Upper lobe of right lung (tissue), 1 donor: ENCODE measurements around the gene UFD1. TPM values are rescaled to one million over a fixed set of nuclear protein-coding genes. Genes with fewer than 3 reads are reported as not detected.
A peak's percentile ranks its signal among the peaks of the same experiment; 100 is the strongest.

Experiments used
- ATAC-seq: fragments of 200-7000 bp; cut with Tn5 transposase; one replicate; pipeline ENCODE4 v1.9.1; 2020; ENCODE audit warnings: mild to moderate bottlenecking, moderate library complexity
- DNase-seq: peaks from one replicate; pipeline ENCODE4 v3.0.0-alpha.2; 2020
- H3K27ac ChIP-seq: fragments of 200-600 bp; one replicate; pipeline ENCODE4 v1.8.0; 2022
- H3K27me3 ChIP-seq: fragments of 200-600 bp; one replicate; pipeline ENCODE4 v1.8.0; 2022; ENCODE audit warnings: mild to moderate bottlenecking
- H3K36me3 ChIP-seq: fragments of 200-600 bp; one replicate; pipeline ENCODE4 v1.8.0; 2022
- H3K4me1 ChIP-seq: fragments of 200-600 bp; one replicate; pipeline ENCODE4 v1.8.0; 2022
- H3K4me3 ChIP-seq: fragments of 200-600 bp; one replicate; pipeline ENCODE4 v1.8.0; 2022; ENCODE audit warnings: mild to moderate bottlenecking
- H3K9me3 ChIP-seq: fragments of 200-600 bp; one replicate; pipeline ENCODE4 v1.8.0; 2022
- CTCF ChIP-seq: fragments of 200-600 bp; IDR thresholded peaks from one replicate; pipeline ENCODE4 v1.8.0; 2022; ENCODE audit warnings: antibody characterized with exemption
- intact Hi-C: fragments of 100-400 bp; cut with DNase I; formaldehyde crosslinking; loops from one replicate; pipeline ENCODE4 v1.11.0; 2022
- long read RNA-seq: library from polyadenylated mRNA; unstranded; transcript quantifications from one replicate; pipeline ENCODE4 v2.0.0, GENCODE V29; 2021
- total RNA-seq: library from RNA; stranded (reverse); fragmentation: NEBNext Ultra II Directional; extraction: Animal tissue kit (Norgen Biotek cat#: 25700); gene quantifications from one replicate; pipeline ENCODE4 v1.2.1, GENCODE V29; 2021
- donor health status: DM: no; HTN: yes; CAD: no; lungs with severe emphysema.

UFD1 gene
- total RNA-seq: 43.1 TPM
- long read RNA-seq, full-length matches to known transcripts: 55 of 69 reads
- long read RNA-seq, partial matches to known transcripts: 2 of 69 reads
- long read RNA-seq, other reads (novel, unspliced or antisense): 12 of 69 reads

GRCh38 chr22:19478901-19479354, at the start of gene UFD1:
Gene UFD1 (minus strand): TSS chr22:19479193. CDS start chr22:19479085, 108 bp downstream.
- Histone ChIP-seq H3K4me3 (peak within 1 kb of the TSS; percentile 85), H3K4me1 (peaks cover 19% of the 10 kb centered on the region), H3K36me3 (peaks cover 9% of the 10 kb centered on the region), H3K27me3 (no peaks in the 10 kb centered on the region), H3K27ac (peak within 1 kb of the TSS; percentile 100), H3K9me3 (no peaks in the 10 kb centered on the region)
- ATAC-seq (peak; percentile 81), DNase-seq (peak; percentile 93)
- TF ChIP-seq CTCF: no peak
- intact Hi-C loops: no loop called here

DNA sequence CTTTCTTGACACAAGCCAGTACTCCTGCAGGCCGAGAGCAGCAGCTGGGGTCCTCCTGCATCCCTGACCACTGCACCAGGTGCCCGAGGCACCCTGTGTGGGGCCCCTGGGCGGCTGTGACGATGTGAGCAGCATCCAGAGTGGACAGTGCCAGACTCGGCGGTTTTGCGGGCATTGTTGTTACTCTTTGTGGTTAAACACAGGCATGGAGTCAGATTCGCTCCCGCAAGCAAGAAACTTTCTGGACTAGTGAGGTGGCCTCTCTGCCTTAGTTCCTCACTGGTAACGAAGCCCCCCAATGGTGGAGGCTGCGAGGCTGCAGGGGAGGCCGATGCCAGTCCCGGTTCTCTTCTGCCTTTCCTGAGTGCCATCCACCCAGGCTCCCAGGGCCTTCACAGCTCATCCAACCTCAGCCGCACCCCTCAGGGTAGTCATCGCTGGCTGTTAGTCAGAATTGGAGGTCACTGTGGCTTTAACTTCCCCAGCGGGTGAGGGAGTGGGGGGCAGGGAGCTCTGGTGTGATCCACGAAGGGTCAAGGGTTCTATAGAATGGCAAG, 48.9 kb upstream of the UFD1 start:
- ATAC-seq (no peak), DNase-seq (peak; percentile 31)
- Histone ChIP-seq H3K9me3 (no peaks in the 10 kb centered on the region), H3K4me1 (peaks cover 5% of the 10 kb centered on the region), H3K36me3 (no peaks in the 10 kb centered on the region), H3K4me3 (no peak overlapping the region), H3K27me3 (peaks cover 52% of the 10 kb centered on the region), H3K27ac (peak overlapping the region; percentile 26)
- TF ChIP-seq CTCF: no peak
- intact Hi-C loops: loop anchor here (10.0 kb wide), 1 partner anchor 87 kb away; no protein-coding TSS in a partner anchor

- peak overlapping the region; percentile 26 for H3K27ac ChIP-seq
- intact Hi-C loops: loop anchor here (10.0 kb wide), 1 partner anchor 87 kb away; no protein-coding TSS in a partner anchor
These were observed 48.3 kb upstream of the UFD1 start for GRCh38 chr22:19527321-19527721.

GRCh38 chr22:19526702-19527111, 47.7 kb upstream of the UFD1 start:
- Histone ChIP-seq H3K4me1 (peaks cover 5% of the 10 kb centered on the region), H3K27me3 (peaks cover 53% of the 10 kb centered on the region), H3K36me3 (no peaks in the 10 kb centered on the region), H3K9me3 (no peaks in the 10 kb centered on the region), H3K27ac (peak overlapping the region; percentile 26), H3K4me3 (no peak overlapping the region)
- ATAC-seq (no peak), DNase-seq (peak; percentile 51)
- no peak for TF ChIP-seq CTCF
- intact Hi-C loops: loop anchor here (10.0 kb wide), 1 partner anchor 88 kb away; no protein-coding TSS in a partner anchor

More at GRCh38 chr22:19527321-19527721, 48.3 kb upstream of the UFD1 start:
- DNase-seq (no peak), ATAC-seq (no peak)
- no peak overlapping the region for H3K4me3 ChIP-seq
- H3K27me3 ChIP-seq: peaks cover 53% of the 10 kb centered on the region
- H3K4me1 ChIP-seq: peaks cover 5% of the 10 kb centered on the region
- TF ChIP-seq CTCF: no peak
- no peaks in the 10 kb centered on the region for H3K9me3 ChIP-seq
- H3K36me3 ChIP-seq: no peaks in the 10 kb centered on the region

DNA sequence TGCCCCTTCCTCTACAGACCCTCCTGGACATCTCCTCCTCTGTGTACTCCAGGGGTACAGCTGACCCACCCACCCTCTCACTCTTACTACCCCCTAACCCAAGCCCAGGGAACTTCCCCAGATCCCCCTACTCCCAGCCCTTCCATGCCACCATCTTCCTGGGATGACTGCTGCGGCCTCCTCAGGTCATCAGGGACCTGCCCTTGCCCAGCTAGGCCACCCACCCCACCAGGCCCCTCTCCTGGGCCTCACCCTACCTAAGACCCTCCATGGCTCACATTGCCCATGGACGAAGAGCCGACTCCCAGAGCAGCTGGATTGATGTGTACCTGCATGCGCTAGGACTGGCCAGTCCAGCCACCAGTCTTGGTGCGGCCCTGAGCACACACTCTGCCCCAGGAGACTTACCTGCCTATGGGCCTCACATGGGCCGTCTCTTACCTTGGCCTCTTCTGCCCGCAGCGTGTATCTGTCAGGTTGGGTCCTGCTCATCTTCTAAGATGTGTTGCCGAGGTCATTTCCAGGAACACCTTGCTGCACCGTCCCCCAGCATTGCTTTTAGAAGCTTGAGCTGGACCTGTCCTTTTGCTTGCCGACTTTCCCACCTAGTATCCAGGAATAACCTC, 47.2 kb upstream of the UFD1 start:
- Histone ChIP-seq H3K27me3 (peaks cover 53% of the 10 kb centered on the region), H3K36me3 (no peaks in the 10 kb centered on the region), H3K4me1 (peaks cover 5% of the 10 kb centered on the region), H3K9me3 (no peaks in the 10 kb centered on the region), H3K4me3 (no peak overlapping the region), H3K27ac (peak overlapping the region; percentile 78)
- no peak for DNase-seq
- ATAC-seq: no peak
- intact Hi-C loops: loop anchor here (10.0 kb wide), 1 partner anchor 89 kb away; no protein-coding TSS in a partner anchor
- TF ChIP-seq CTCF: no peak
